Panc1 (cell line): ENCODE results near the gene PSMB9. TPM values are rescaled to one million over a fixed set of nuclear protein-coding genes. Genes with fewer than 3 reads are reported as not detected.

ENCODE experiments used
- ATAC-seq: fragments of 200-7000 bp; cut with Tn5 transposase; 2 replicates; pipeline ENCODE4 v1.9.1; 2020; ENCODE audit warnings: mild to moderate bottlenecking, moderate library complexity
- BruUV-seq: library from RNA; stranded (reverse); fragments of 400-500 nt; replicated peaks from 2 replicates; lab custom pipeline; 2021; lab: Mats Ljungman, UMichigan
- CTCF ChIA-PET: fragments of 300-600 bp; sonication (Branson Sonifier 250); formaldehyde crosslinking; loops from one replicate; lab custom pipeline; 2022; ENCODE audit warnings: antibody characterized with exemption; lab: Charles Lee
- POLR2A ChIA-PET: fragments of 300-600 bp; sonication (Branson Sonifier 250); formaldehyde crosslinking; loops from one replicate; lab custom pipeline; 2022; ENCODE audit warnings: antibody characterized with exemption; lab: Charles Lee
- DNase-seq: peaks from one replicate; pipeline ENCODE4 v3.0.0-alpha.2; 2010; ENCODE audit warnings: low read depth, low spot score
- H3K27ac ChIP-seq: 2 replicates; pipeline ENCODE4 v1.5.1; 2011; ENCODE audit warnings: mild to moderate bottlenecking, low read length, inconsistent platforms
- H3K27me3 ChIP-seq: fragments of 200-500 bp; sonication (Bioruptor generic); 2 replicates; pipeline ENCODE4 v1.6.0; 2014; ENCODE audit warnings: low read length, inconsistent platforms; ENCODE audit not compliant: control insufficient read depth, insufficient read depth
- H3K36me3 ChIP-seq: fragments of 200-500 bp; sonication (Bioruptor generic); 2 replicates; pipeline ENCODE4 v1.5.1; 2014; ENCODE audit warnings: inconsistent platforms, mild to moderate bottlenecking, low read length, moderate library complexity; ENCODE audit not compliant: control insufficient read depth, insufficient read depth
- H3K4me1 ChIP-seq: 2 replicates; pipeline ENCODE4 v1.5.1; 2011; ENCODE audit warnings: inconsistent platforms, mild to moderate bottlenecking, low read length, moderate library complexity; ENCODE audit not compliant: control insufficient read depth, insufficient read depth
- H3K4me3 ChIP-seq, 2 experiments: 2 replicates each; pipeline ENCODE4 v1.5.1; 2011 to 2012; ENCODE audit warnings: low read depth in 2 of 2, low read length in 2 of 2, mild to moderate bottlenecking in 2 of 2, inconsistent platforms in 1 of 2, moderate library complexity in 1 of 2
- H3K9me3 ChIP-seq: fragments of 200-500 bp; sonication (Bioruptor generic); 2 replicates; pipeline ENCODE4 v1.5.1; 2014; ENCODE audit warnings: low read depth, mild to moderate bottlenecking, inconsistent platforms, low read length, moderate library complexity; ENCODE audit not compliant: control insufficient read depth, insufficient read depth
- POLR2AphosphoS5 ChIP-seq: IDR thresholded peaks from 2 replicates; pipeline ENCODE4 v1.6.1; 2012; ENCODE audit warnings: mild to moderate bottlenecking, low read depth, low read length, moderate library complexity
- SIN3A ChIP-seq: IDR thresholded peaks from 2 replicates; pipeline ENCODE4 v1.6.1; 2012; ENCODE audit warnings: low read depth, mild to moderate bottlenecking, low read length, moderate library complexity, borderline replicate concordance; ENCODE audit not compliant: insufficient read depth
- TCF7L2 ChIP-seq: IDR thresholded peaks from 2 replicates; pipeline ENCODE4 v1.6.1; 2011; ENCODE audit warnings: mild to moderate bottlenecking, low read depth, low read length, inconsistent platforms
- in situ Hi-C: cut with HindIII; loops from 2 replicates; pipeline ENCODE4 v1.10.0; 2016; ENCODE audit warnings: low sequenced_read_pairs, low pct_unique_long_range_greater_than_20kb
- intact Hi-C: fragments of 100-400 bp; cut with micrococcal nuclease; formaldehyde crosslinking; loops from one replicate; pipeline ENCODE4 v1.10.0; 2022; ENCODE audit not compliant: unreplicated experiment
- total RNA-seq: library from RNA; stranded (reverse); gene quantifications from one replicate; pipeline ENCODE4 v1.2.1, GENCODE V29; 2021; ENCODE audit not compliant: unreplicated experiment
- TF ChIP-seq, protein P1 (sequence below): fragments of 450-650 bp; IDR thresholded peaks from 2 replicates; pipeline ENCODE4 v1.5.1; 2017; ENCODE audit warnings: mild to moderate bottlenecking
- TF ChIP-seq, protein P2 (sequence below), 2 experiments: IDR thresholded peaks; 2 replicates each; pipeline ENCODE4 v1.6.1; 2011 to 2012; ENCODE audit warnings: low read depth in 2 of 2, control low read depth in 1 of 2, low read length in 1 of 2, mild to moderate bottlenecking in 1 of 2, moderate library complexity in 1 of 2; ENCODE audit not compliant: insufficient read depth in 1 of 2

PSMB9 gene
- total RNA-seq, 1 experiment from 2014 or later = 41.5 TPM

DNA sequence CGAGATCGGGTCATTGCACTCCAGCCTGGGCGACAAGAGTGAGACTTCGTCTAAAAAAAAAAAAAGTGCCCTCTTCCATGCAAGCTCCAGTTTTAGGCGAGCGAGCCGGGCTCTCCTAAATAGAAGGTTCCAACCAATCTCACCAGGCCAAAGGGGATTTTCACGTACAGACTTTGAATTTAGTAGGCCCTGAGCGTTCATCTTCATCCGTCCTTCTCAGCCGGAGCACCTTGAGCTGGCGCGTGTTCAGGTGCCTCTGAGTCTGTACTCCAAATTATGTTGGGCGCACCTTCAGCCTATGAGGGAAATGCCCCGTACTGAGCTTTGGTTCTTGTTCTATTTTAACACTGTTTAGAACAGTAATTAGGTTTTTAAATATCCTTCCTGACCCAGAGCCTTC lies 14.6 kb upstream of the PSMB9 start:
- POLR2A ChIA-PET = interaction anchor here (1.1 kb wide), 1 partner anchor 132 kb away, joined by 3 read pairs; no protein-coding TSS in a partner anchor
- Histone ChIP-seq H3K27ac (no peak overlapping the region), H3K27me3 (no peaks in the 10 kb centered on the region), H3K4me1 (peaks cover 10% of the 10 kb centered on the region), H3K4me3 (no peak overlapping the region), H3K9me3 (no peaks in the 10 kb centered on the region), H3K36me3 (peaks cover 2% of the 10 kb centered on the region; the same call in 1 of the 2 replicates)
- ATAC-seq = no peak
- CTCF ChIA-PET = interaction anchor here (0.5 to 2.3 kb wide), 9 partner anchors 15 to 905 kb away, joined by 4 to 56 read pairs (median 7); partner anchors contain the start of genes PSMB9 and TAP1
- no peak for DNase-seq
- in situ Hi-C loops (no loop called here), intact Hi-C loops (no loop called here)
- no TSS peak for BruUV-seq
- TF ChIP-seq, protein P1, sequence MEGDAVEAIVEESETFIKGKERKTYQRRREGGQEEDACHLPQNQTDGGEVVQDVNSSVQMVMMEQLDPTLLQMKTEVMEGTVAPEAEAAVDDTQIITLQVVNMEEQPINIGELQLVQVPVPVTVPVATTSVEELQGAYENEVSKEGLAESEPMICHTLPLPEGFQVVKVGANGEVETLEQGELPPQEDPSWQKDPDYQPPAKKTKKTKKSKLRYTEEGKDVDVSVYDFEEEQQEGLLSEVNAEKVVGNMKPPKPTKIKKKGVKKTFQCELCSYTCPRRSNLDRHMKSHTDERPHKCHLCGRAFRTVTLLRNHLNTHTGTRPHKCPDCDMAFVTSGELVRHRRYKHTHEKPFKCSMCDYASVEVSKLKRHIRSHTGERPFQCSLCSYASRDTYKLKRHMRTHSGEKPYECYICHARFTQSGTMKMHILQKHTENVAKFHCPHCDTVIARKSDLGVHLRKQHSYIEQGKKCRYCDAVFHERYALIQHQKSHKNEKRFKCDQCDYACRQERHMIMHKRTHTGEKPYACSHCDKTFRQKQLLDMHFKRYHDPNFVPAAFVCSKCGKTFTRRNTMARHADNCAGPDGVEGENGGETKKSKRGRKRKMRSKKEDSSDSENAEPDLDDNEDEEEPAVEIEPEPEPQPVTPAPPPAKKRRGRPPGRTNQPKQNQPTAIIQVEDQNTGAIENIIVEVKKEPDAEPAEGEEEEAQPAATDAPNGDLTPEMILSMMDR = no peak
- no peak for TF ChIP-seq SIN3A
- TF ChIP-seq POLR2AphosphoS5 = no peak
- TF ChIP-seq, protein P2, sequence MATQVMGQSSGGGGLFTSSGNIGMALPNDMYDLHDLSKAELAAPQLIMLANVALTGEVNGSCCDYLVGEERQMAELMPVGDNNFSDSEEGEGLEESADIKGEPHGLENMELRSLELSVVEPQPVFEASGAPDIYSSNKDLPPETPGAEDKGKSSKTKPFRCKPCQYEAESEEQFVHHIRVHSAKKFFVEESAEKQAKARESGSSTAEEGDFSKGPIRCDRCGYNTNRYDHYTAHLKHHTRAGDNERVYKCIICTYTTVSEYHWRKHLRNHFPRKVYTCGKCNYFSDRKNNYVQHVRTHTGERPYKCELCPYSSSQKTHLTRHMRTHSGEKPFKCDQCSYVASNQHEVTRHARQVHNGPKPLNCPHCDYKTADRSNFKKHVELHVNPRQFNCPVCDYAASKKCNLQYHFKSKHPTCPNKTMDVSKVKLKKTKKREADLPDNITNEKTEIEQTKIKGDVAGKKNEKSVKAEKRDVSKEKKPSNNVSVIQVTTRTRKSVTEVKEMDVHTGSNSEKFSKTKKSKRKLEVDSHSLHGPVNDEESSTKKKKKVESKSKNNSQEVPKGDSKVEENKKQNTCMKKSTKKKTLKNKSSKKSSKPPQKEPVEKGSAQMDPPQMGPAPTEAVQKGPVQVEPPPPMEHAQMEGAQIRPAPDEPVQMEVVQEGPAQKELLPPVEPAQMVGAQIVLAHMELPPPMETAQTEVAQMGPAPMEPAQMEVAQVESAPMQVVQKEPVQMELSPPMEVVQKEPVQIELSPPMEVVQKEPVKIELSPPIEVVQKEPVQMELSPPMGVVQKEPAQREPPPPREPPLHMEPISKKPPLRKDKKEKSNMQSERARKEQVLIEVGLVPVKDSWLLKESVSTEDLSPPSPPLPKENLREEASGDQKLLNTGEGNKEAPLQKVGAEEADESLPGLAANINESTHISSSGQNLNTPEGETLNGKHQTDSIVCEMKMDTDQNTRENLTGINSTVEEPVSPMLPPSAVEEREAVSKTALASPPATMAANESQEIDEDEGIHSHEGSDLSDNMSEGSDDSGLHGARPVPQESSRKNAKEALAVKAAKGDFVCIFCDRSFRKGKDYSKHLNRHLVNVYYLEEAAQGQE (IDR thresholded peaks at IDR 0.05; ENCODE audit: insufficient read depth in 1 of 2, low read depth in 2 of 2, low read length in 1 of 2) = no peak
- TF ChIP-seq TCF7L2 = no peak

DNA sequence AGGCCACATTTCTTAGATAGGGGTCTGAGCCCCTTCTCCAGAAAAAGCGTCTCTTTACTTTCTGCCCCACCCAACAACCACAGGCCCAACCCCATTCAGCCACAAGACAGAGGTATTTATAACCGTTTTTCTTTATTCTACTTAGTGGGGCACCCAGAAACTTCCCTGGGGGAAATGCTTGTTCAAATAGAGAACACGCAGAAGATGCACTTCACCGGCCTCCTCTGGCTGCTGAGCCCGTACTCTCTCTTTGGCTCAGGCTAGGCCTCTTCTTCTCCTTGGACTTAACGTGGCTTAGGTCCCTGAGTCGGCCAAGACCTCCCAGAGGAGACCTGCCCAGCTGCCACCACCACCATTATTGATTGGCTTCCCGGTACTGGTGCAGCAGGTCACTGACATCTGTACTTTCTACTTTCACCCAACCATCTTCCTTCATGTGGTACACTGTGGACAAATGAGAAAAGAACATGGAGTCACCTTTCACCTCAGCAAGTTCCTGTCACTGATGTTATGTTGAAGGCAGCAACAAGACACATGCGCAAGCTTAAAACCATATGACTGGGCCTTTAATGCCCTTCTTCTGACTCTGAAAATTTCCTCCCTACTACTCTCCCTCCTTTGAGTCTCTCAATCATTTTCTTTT lies 13.3 kb upstream of the PSMB9 start:
- no peaks in the 10 kb centered on the region for H3K36me3 ChIP-seq

More for the DNA sequence above, 13.3 kb upstream of the PSMB9 start:
- in situ Hi-C loops (no loop called here), intact Hi-C loops (no loop called here)
- ChIA-PET CTCF (no interaction called here), POLR2A (no interaction called here)
- ATAC-seq = no peak
- TF ChIP-seq, protein P2 (IDR thresholded peaks at IDR 0.05; ENCODE audit: insufficient read depth in 1 of 2, low read depth in 2 of 2, low read length in 1 of 2) = no peak
- TF ChIP-seq, protein P1 = no peak
- TF ChIP-seq SIN3A = no peak
- no TSS peak for BruUV-seq
- H3K27ac ChIP-seq = no peak overlapping the region
- H3K9me3 ChIP-seq = no peaks in the 10 kb centered on the region
- H3K4me3 ChIP-seq = no peak overlapping the region
- H3K4me1 ChIP-seq = peaks cover 14% of the 10 kb centered on the region
- no peak for DNase-seq
- H3K27me3 ChIP-seq = no peaks in the 10 kb centered on the region
